Keratinocyte (primary cell): ENCODE results near the gene SLC13A3. TPM values are rescaled to one million over a fixed set of nuclear protein-coding genes. Genes with fewer than 3 reads are reported as not detected.

Experiments used
- DNase-seq: peaks from one replicate; pipeline ENCODE4 v3.0.0-alpha.2; 2011; ENCODE audit warnings: low read depth, missing footprints, low spot score
- FAIRE-seq: peaks from 2 replicates; lab custom pipeline; 2011; peaks lifted over from hg19 to GRCh38; lab: Jason Lieb, UNC
- H2AFZ ChIP-seq: 2 replicates; pipeline ENCODE4 v1.6.0; 2012; ENCODE audit warnings: low read length, control low read depth, inconsistent platforms; ENCODE audit not compliant: control insufficient read depth
- H3K27ac ChIP-seq: 2 replicates; pipeline ENCODE4 v1.5.1; 2011; ENCODE audit warnings: low read length; ENCODE audit not compliant: control insufficient read depth, insufficient read depth
- H3K27me3 ChIP-seq: 3 replicates; pipeline ENCODE4 v1.6.0; 2011; ENCODE audit warnings: low read length; ENCODE audit not compliant: control insufficient read depth, insufficient read depth; ENCODE audit errors: extremely low read depth
- H3K36me3 ChIP-seq, 2 experiments: 2 replicates in 1 of 2; 3 replicates in 1 of 2; pipeline ENCODE4 v1.5.1; 2011; ENCODE audit warnings: low read length in 2 of 2, mild to moderate bottlenecking in 1 of 2; ENCODE audit not compliant: control insufficient read depth in 2 of 2, insufficient read depth in 2 of 2; ENCODE audit errors: extremely low read depth in 1 of 2
- H3K4me1 ChIP-seq: 3 replicates; pipeline ENCODE4 v1.5.1; 2011; ENCODE audit warnings: low read length; ENCODE audit not compliant: control insufficient read depth, insufficient read depth; ENCODE audit errors: extremely low read depth
- H3K4me2 ChIP-seq: 3 replicates; pipeline ENCODE4 v1.6.0; 2011; ENCODE audit warnings: low read depth, low read length; ENCODE audit not compliant: control insufficient read depth, insufficient read depth; ENCODE audit errors: extremely low read depth
- H3K4me3 ChIP-seq, 3 experiments: fragments of 200-600 bp in 1 of 3; sonication (generic) in 1 of 3; 2 replicates in 2 of 3; 3 replicates in 1 of 3; pipeline ENCODE4 v1.5.1; 2011 to 2016; ENCODE audit warnings: low read length in 3 of 3, mild to moderate bottlenecking in 3 of 3, control low read depth in 2 of 3, inconsistent platforms in 1 of 3, low read depth in 1 of 3, mixed read lengths in 1 of 3, mixed run types in 1 of 3, moderate library complexity in 1 of 3; ENCODE audit not compliant: control insufficient read depth in 2 of 3, insufficient read depth in 2 of 3; ENCODE audit errors: extremely low read depth in 1 of 3
- H3K79me2 ChIP-seq: 2 replicates; pipeline ENCODE4 v1.6.0; 2012; ENCODE audit warnings: low read length; ENCODE audit not compliant: control insufficient read depth, insufficient read depth
- H3K9ac ChIP-seq: 3 replicates; pipeline ENCODE4 v1.6.0; 2011; ENCODE audit warnings: low read length; ENCODE audit not compliant: control insufficient read depth, insufficient read depth; ENCODE audit errors: extremely low read depth
- H3K9me1 ChIP-seq: 3 replicates; pipeline ENCODE4 v1.6.0; 2011; ENCODE audit warnings: low read length; ENCODE audit not compliant: control insufficient read depth, insufficient read depth; ENCODE audit errors: extremely low read depth
- H3K9me3 ChIP-seq: 2 replicates; pipeline ENCODE4 v1.5.1; 2012; ENCODE audit warnings: low read depth, low read length; ENCODE audit not compliant: control insufficient read depth
- H4K20me1 ChIP-seq: 3 replicates; pipeline ENCODE4 v1.6.0; 2011; ENCODE audit warnings: low read length; ENCODE audit not compliant: control insufficient read depth, insufficient read depth; ENCODE audit errors: extremely low read depth
- CTCF ChIP-seq, 3 experiments: IDR thresholded peaks in 1 of 3; conservative IDR thresholded peaks in 1 of 3; optimal IDR thresholded peaks in 1 of 3; 2 replicates in 2 of 3; 3 replicates in 1 of 3; pipeline versions ENCODE3 to v1.5.1; 2011; ENCODE audit warnings: low read length in 3 of 3, mild to moderate bottlenecking in 3 of 3, moderate library complexity in 2 of 3, control low read depth in 1 of 3, inconsistent platforms in 1 of 3; ENCODE audit not compliant: insufficient read depth in 2 of 3; ENCODE audit errors: extremely low read depth in 1 of 3
- EZH2 ChIP-seq: IDR thresholded peaks from one replicate; pipeline ENCODE4 v1.6.1; 2012; ENCODE audit warnings: inconsistent platforms, mild to moderate bottlenecking, low read length, moderate library complexity
- dilution Hi-C: fragments of 300-500 bp; cut with MboI; formaldehyde crosslinking; loops from one replicate; pipeline ENCODE4 v1.7.0; 2020; ENCODE audit warnings: low sequenced_read_pairs; ENCODE audit not compliant: extremely low pct_ligation_motif_present
- polyA plus RNA-seq, 5 experiments: library from polyadenylated mRNA; depleted of rRNA in 3 of 5; stranded (reverse) in 3 of 5; stranded (forward) in 1 of 5; unstranded in 1 of 5; fragments of >200 nt; gene quantifications; 1 replicate in 1 of 5; 2 replicates in 3 of 5; 3 replicates in 1 of 5; pipeline versions ENCODE4 v1.2.1 to v1.2.3, GENCODE V29; 2011 to 2012; ENCODE audit warnings: missing spikeins in 2 of 5, low read depth in 1 of 5, low replicate concordance in 1 of 5

The SLC13A3 gene
- polyA plus RNA-seq, 1 donor (not counting 4 experiments of a cell fraction or from before 2014, with no cell fraction given), result 4.5 TPM

- DNase-seq, result no peak
- Histone ChIP-seq H3K4me1 (no peaks in the 10 kb centered on the region), H3K27me3 (no peaks in the 10 kb centered on the region), H3K4me3 (no peak overlapping the region), H3K36me3 (no peaks in the 10 kb centered on the region), H2AFZ (no peak overlapping the region), H3K9me1 (no peaks in the 10 kb centered on the region), H3K9me3 (no peaks in the 10 kb centered on the region), H3K9ac (no peak overlapping the region), H4K20me1 (no peaks in the 10 kb centered on the region), H3K4me2 (no peak overlapping the region), H3K27ac (no peak overlapping the region), H3K79me2 (no peaks in the 10 kb centered on the region)
- dilution Hi-C loops, result no loop called here
- no peak for TF ChIP-seq CTCF (optimal IDR thresholded peaks at IDR 0.05 in 1 of 3, IDR thresholded peaks at IDR 0.05 in 1 of 3, conservative IDR thresholded peaks at IDR 0.05 in 1 of 3; ENCODE audit: extremely low read depth in 1 of 3, insufficient read depth in 2 of 3, low read length in 3 of 3)
- TF ChIP-seq EZH2, result no peak
- FAIRE-seq, result no peak
Observed at GRCh38 chr20:46530640-46531039, 120.6 kb downstream of the SLC13A3 start.

- DNase-seq (no peak), FAIRE-seq (no peak)
Observed at GRCh38 chr20:46523696-46524328, 127.4 kb downstream of the SLC13A3 start.

More at GRCh38 chr20:46523696-46524328, 127.4 kb downstream of the SLC13A3 start:
- no peaks in the 10 kb centered on the region for H3K4me1 ChIP-seq
- H3K9ac ChIP-seq, result no peak overlapping the region
- H3K9me3 ChIP-seq, result no peaks in the 10 kb centered on the region
- no peaks in the 10 kb centered on the region for H4K20me1 ChIP-seq
- dilution Hi-C loops, result no loop called here
- no peaks in the 10 kb centered on the region for H3K79me2 ChIP-seq
- no peak overlapping the region for H3K27ac ChIP-seq
- H2AFZ ChIP-seq, result no peak overlapping the region
- no peaks in the 10 kb centered on the region for H3K9me1 ChIP-seq
- no peaks in the 10 kb centered on the region for H3K36me3 ChIP-seq
- TF ChIP-seq CTCF (optimal IDR thresholded peaks at IDR 0.05 in 1 of 3, IDR thresholded peaks at IDR 0.05 in 1 of 3, conservative IDR thresholded peaks at IDR 0.05 in 1 of 3; ENCODE audit: extremely low read depth in 1 of 3, insufficient read depth in 2 of 3, low read length in 3 of 3) (no peak), EZH2 (no peak)
- H3K4me3 ChIP-seq, result no peak overlapping the region
- H3K4me2 ChIP-seq, result no peak overlapping the region
- no peaks in the 10 kb centered on the region for H3K27me3 ChIP-seq
